Neural crest cell (in vitro differentiated cells): ENCODE data around the gene OSBPL7. TPM values are rescaled to one million over a fixed set of nuclear protein-coding genes. Genes with fewer than 3 reads are reported as not detected.

Source experiments
- DNase-seq: peaks from one replicate; pipeline ENCODE4 v3.0.0; 2021; ENCODE audit warnings: low read depth, mixed read lengths, low spot score
- H3K27ac Mint-ChIP-seq: one replicate; pipeline ENCODE4 v1.8.0; 2021; ENCODE audit warnings: mild to moderate bottlenecking, mixed read lengths; ENCODE audit not compliant: unreplicated experiment
- H3K27me3 Mint-ChIP-seq: 2 replicates; pipeline ENCODE4 v1.8.0; 2021; ENCODE audit warnings: low read depth, mild to moderate bottlenecking, mixed read lengths
- H3K36me3 Mint-ChIP-seq: 2 replicates; pipeline ENCODE4 v1.8.0; 2021; ENCODE audit warnings: low read depth, mild to moderate bottlenecking, mixed read lengths
- H3K4me1 Mint-ChIP-seq: 2 replicates; pipeline ENCODE4 v1.8.0; 2021; ENCODE audit warnings: mixed read lengths
- H3K4me3 Mint-ChIP-seq: one replicate; pipeline ENCODE4 v1.8.0; 2021; ENCODE audit warnings: mild to moderate bottlenecking, mixed read lengths
- H3K9me3 Mint-ChIP-seq: 2 replicates; pipeline ENCODE4 v1.8.0; 2021; ENCODE audit warnings: mixed read lengths
- total RNA-seq: library from RNA; stranded (reverse); gene quantifications from 2 replicates; pipeline ENCODE4 v1.2.1, GENCODE V29; 2021
- TF ChIP-seq, protein P1 (sequence below): fragments of 200-600 bp; sonication (generic); conservative IDR thresholded peaks from 2 replicates; pipeline ENCODE4 v1.5.0; 2021; ENCODE audit warnings: antibody characterized with exemption, mild to moderate bottlenecking

The OSBPL7 gene
- total RNA-seq, 1 donor from 2014 or later, result 14.3 TPM

DNA sequence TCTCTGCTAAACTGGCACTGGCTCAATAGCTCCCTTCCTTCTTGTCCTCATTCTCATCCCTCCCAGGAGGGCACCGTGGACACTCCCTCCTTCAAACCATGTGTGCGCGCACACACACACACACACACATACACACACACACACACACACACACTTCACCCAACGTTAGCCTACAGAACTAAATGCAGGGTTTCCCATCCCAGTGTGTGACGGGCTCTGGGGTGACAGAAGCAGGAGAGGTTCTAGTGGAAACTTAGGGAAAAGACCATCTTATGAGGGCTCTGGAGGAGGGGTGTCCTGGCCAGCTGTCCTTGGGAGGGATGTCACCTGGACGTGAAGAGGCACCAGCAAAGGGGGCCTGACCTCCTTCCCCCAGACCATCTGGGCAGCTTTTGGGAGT is 19.7 kb downstream of the OSBPL7 start:
- Mint-ChIP-seq H3K36me3 (no peaks in the 10 kb centered on the region), H3K4me1 (no peaks in the 10 kb centered on the region), H3K27me3 (peaks cover 61% of the 10 kb centered on the region), H3K9me3 (no peaks in the 10 kb centered on the region), H3K27ac (no peak overlapping the region), H3K4me3 (no peak overlapping the region)
- TF ChIP-seq, protein P1, sequence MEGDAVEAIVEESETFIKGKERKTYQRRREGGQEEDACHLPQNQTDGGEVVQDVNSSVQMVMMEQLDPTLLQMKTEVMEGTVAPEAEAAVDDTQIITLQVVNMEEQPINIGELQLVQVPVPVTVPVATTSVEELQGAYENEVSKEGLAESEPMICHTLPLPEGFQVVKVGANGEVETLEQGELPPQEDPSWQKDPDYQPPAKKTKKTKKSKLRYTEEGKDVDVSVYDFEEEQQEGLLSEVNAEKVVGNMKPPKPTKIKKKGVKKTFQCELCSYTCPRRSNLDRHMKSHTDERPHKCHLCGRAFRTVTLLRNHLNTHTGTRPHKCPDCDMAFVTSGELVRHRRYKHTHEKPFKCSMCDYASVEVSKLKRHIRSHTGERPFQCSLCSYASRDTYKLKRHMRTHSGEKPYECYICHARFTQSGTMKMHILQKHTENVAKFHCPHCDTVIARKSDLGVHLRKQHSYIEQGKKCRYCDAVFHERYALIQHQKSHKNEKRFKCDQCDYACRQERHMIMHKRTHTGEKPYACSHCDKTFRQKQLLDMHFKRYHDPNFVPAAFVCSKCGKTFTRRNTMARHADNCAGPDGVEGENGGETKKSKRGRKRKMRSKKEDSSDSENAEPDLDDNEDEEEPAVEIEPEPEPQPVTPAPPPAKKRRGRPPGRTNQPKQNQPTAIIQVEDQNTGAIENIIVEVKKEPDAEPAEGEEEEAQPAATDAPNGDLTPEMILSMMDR, result no peak
- no peak for DNase-seq

DNA sequence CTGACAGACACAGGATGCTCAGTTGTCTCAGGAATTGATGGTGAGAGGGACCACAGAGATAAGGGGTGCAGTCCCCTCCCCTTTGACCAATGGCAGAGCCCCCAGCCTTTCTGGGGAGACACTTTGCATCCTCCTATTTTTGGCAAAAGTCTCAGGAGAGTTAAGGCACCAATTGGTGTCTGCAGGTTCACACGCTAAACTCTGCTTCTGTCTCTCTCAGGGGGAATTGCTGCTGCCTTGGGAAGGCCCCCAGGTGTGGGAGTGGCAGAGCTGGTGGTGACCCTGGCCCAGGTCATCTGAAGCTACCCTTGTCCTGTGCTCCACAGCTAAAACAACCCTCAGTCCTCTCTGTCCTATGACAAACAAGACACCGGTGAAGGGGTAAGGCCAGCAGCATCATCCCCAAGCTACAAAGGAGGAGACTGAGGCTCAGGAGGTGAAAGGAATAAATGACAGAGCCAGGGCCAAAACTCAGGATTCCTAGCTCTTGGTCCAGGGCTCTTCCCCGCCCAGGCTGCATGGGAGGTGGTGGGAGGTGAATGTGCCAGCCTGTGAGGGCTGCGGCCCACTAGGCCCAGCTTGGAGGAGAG is 20.3 kb downstream of the OSBPL7 start:
- H3K9me3 Mint-ChIP-seq, result no peaks in the 10 kb centered on the region

DNA sequence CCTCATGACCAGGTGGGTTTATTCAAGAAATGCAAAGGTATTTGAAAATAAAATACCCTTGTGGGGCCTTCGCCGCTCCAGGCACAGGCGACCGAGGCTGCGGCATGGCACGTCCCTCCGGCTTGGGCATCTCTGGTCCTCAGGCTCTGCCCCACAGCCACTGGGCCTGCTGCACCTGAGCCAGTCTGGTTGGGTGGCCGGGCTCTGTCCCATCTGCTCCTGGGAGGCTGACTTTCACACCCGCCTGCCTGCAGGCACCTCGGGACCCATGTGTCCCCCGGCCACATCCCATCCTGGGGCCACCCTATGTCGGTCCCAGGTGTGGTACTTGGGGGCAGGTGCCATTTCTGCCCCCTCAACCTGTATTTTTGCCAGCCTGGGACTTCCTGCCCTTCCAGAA is 20.9 kb downstream of the OSBPL7 start:
- H3K9me3 Mint-ChIP-seq, result no peaks in the 10 kb centered on the region
- no peak for DNase-seq
- H3K27me3 Mint-ChIP-seq, result peaks cover 71% of the 10 kb centered on the region
- H3K36me3 Mint-ChIP-seq, result no peaks in the 10 kb centered on the region
- no peak overlapping the region for H3K4me3 Mint-ChIP-seq
- no peaks in the 10 kb centered on the region for H3K4me1 Mint-ChIP-seq
- TF ChIP-seq, protein P1, result no peak
- H3K27ac Mint-ChIP-seq, result no peak overlapping the region

More for the DNA sequence above, 20.3 kb downstream of the OSBPL7 start:
- no peak overlapping the region for H3K4me3 Mint-ChIP-seq
- H3K27ac Mint-ChIP-seq, result no peak overlapping the region
- TF ChIP-seq, protein P1, result no peak
- H3K27me3 Mint-ChIP-seq, result peaks cover 65% of the 10 kb centered on the region
- no peaks in the 10 kb centered on the region for H3K4me1 Mint-ChIP-seq
- H3K36me3 Mint-ChIP-seq, result no peaks in the 10 kb centered on the region
- DNase-seq, result no peak

DNA sequence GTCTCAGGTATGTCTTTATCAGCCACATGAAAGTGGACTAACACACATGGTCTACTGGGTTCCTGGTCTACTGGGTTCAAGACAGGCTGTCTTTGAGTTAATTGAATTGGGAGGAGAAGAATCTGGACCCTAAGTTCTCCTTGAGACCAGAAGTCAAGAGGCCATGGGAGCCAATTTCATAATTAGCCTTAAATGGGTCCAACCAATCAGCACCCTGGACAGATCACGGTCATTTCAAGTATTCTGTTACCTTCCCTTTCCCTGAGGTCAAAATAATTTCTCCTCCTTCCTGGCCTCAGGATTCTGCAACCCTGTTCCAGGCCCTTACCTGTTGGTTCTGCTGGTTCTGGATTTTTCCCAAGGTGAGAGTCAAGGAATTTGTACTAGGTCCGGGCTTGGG is 23.8 kb downstream of the OSBPL7 start:
- DNase-seq, result no peak
- TF ChIP-seq, protein P1, result no peak
- Mint-ChIP-seq H3K27me3 (peaks cover 81% of the 10 kb centered on the region), H3K27ac (no peak overlapping the region), H3K4me1 (no peaks in the 10 kb centered on the region), H3K9me3 (no peaks in the 10 kb centered on the region), H3K36me3 (no peaks in the 10 kb centered on the region), H3K4me3 (no peak overlapping the region)

DNA sequence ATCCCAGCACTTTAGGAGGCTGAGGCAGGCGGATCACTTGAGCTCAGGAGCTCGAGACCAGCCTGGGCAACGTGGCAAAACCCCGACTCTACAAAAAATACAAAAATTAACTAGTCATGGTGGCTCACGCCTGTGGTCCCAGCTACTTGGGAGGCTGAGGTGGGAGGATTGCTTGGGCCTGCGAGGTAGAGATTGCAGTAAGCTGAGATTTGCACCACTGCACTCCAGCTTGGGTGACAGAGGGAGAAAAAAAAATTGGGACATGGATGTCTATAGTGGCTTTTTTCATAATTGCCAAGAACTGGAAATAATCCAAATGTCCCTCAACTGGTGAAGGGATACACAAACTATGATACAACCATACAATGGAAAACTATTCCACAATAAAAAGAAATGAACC is 28.6 kb downstream of the OSBPL7 start:
- DNase-seq, result no peak
- H3K9me3 Mint-ChIP-seq, result no peaks in the 10 kb centered on the region
- H3K4me3 Mint-ChIP-seq, result no peak overlapping the region
- H3K4me1 Mint-ChIP-seq, result peaks cover 14% of the 10 kb centered on the region
- peaks cover 97% of the 10 kb centered on the region for H3K27me3 Mint-ChIP-seq
- no peak overlapping the region for H3K27ac Mint-ChIP-seq
- TF ChIP-seq, protein P1, result no peak
- no peaks in the 10 kb centered on the region for H3K36me3 Mint-ChIP-seq

DNA sequence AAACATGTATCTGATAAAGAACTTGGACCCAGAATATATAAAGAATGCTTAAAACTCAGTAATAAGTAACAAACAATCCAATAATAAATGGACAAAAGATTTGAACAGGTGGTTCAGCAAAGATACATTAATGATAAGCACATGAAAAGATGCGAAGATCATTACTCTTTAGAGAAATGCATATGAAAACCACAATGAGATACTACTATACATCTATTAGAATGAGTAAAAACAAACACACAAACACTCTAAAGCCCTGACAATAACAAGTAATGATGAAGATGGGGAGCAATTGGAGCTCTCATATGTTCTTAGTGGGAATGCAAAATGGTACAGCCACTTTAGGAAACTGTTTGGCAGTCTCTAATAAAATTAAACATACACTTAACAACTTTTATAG is 29.1 kb downstream of the OSBPL7 start:
- no peaks in the 10 kb centered on the region for H3K36me3 Mint-ChIP-seq
- H3K4me1 Mint-ChIP-seq, result peaks cover 14% of the 10 kb centered on the region
- H3K27me3 Mint-ChIP-seq, result peaks cover 97% of the 10 kb centered on the region
- no peak overlapping the region for H3K4me3 Mint-ChIP-seq
- TF ChIP-seq, protein P1, result no peak
- H3K27ac Mint-ChIP-seq, result no peak overlapping the region
- DNase-seq, result no peak
- H3K9me3 Mint-ChIP-seq, result no peaks in the 10 kb centered on the region
